AG09319 (cell line): ENCODE data around the gene KNTC1.
"Not testable (repeated sequence)": the region's sequence is repeated elsewhere in the genome, so short reads cannot be mapped to it uniquely, and the experiment has no call there.

Experiments used
- DNase-seq: peaks from one replicate; pipeline ENCODE4 v3.0.0-alpha.2; 2010; ENCODE audit warnings: low read depth; ENCODE audit errors: extremely low read depth
- CTCF ChIP-seq: IDR thresholded peaks from 2 replicates; pipeline ENCODE4 v1.5.1; 2011; ENCODE audit warnings: low read depth, mild to moderate bottlenecking, inconsistent platforms, low read length, moderate library complexity

Gene KNTC1

GRCh38 chr12:122503783-122504590 lies 23.1 kb upstream of the KNTC1 start:
- DNase-seq, result no peak
- no peak for TF ChIP-seq CTCF

GRCh38 chr12:122505419-122506051 lies 21.5 kb upstream of the KNTC1 start:
- TF ChIP-seq CTCF, result no peak
- no peak for DNase-seq

- no peak for DNase-seq
- no peak for TF ChIP-seq CTCF
Observed at GRCh38 chr12:122506393-122506938, 20.6 kb upstream of the KNTC1 start.

GRCh38 chr12:122508163-122508562 lies 18.9 kb upstream of the KNTC1 start:
- no peak for DNase-seq
- no peak for TF ChIP-seq CTCF

- DNase-seq, result not testable (repeated sequence)
Observed at GRCh38 chr12:122513028-122513427, 14.0 kb upstream of the KNTC1 start.

- TF ChIP-seq CTCF, result no peak
- DNase-seq, result no peak
Observed at GRCh38 chr12:122513660-122514059, 13.4 kb upstream of the KNTC1 start.

GRCh38 chr12:122515275-122515674 lies 11.8 kb upstream of the KNTC1 start:
- no peak for DNase-seq
- no peak for TF ChIP-seq CTCF
